Panc1 (cell line): ENCODE measurements around the gene TGM3.

ENCODE experiments used
- POLR2AphosphoS5 ChIP-seq: IDR thresholded peaks from 2 replicates; pipeline ENCODE4 v1.6.1; 2012; ENCODE audit warnings: mild to moderate bottlenecking, low read depth, low read length, moderate library complexity
- TCF7L2 ChIP-seq: IDR thresholded peaks from 2 replicates; pipeline ENCODE4 v1.6.1; 2011; ENCODE audit warnings: mild to moderate bottlenecking, low read depth, low read length, inconsistent platforms
- TF ChIP-seq, protein P1 (sequence below): fragments of 450-650 bp; IDR thresholded peaks from 2 replicates; pipeline ENCODE4 v1.5.1; 2017; ENCODE audit warnings: mild to moderate bottlenecking
- TF ChIP-seq, protein P2 (sequence below), 2 experiments: IDR thresholded peaks; 2 replicates each; pipeline ENCODE4 v1.6.1; 2011 to 2012; ENCODE audit warnings: low read depth in 2 of 2, control low read depth in 1 of 2, low read length in 1 of 2, mild to moderate bottlenecking in 1 of 2, moderate library complexity in 1 of 2; ENCODE audit not compliant: insufficient read depth in 1 of 2

DNA sequence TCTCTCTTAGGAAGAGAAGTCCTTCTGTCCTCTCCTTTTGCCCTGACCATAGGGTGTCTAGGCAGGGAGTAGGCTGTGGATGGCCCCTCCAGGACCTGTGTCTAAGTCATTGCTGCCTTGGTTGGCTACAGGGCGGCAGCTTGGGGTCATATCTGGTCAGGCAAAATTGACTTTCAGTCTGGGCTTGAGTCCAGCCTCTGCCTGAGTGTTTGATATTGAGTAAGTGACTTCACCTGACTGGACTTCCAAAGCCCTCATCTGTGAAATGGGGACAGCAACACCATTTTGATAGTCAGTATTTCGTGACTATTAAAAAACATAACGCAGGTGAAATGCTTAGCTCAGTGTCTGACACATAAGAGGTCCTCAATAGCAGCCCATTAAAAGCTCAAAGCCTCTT is 4.6 kb downstream of the TGM3 start:
- TF ChIP-seq POLR2AphosphoS5 (no peak), TCF7L2 (no peak)
- TF ChIP-seq, protein P1, sequence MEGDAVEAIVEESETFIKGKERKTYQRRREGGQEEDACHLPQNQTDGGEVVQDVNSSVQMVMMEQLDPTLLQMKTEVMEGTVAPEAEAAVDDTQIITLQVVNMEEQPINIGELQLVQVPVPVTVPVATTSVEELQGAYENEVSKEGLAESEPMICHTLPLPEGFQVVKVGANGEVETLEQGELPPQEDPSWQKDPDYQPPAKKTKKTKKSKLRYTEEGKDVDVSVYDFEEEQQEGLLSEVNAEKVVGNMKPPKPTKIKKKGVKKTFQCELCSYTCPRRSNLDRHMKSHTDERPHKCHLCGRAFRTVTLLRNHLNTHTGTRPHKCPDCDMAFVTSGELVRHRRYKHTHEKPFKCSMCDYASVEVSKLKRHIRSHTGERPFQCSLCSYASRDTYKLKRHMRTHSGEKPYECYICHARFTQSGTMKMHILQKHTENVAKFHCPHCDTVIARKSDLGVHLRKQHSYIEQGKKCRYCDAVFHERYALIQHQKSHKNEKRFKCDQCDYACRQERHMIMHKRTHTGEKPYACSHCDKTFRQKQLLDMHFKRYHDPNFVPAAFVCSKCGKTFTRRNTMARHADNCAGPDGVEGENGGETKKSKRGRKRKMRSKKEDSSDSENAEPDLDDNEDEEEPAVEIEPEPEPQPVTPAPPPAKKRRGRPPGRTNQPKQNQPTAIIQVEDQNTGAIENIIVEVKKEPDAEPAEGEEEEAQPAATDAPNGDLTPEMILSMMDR, result no peak
- TF ChIP-seq, protein P2, sequence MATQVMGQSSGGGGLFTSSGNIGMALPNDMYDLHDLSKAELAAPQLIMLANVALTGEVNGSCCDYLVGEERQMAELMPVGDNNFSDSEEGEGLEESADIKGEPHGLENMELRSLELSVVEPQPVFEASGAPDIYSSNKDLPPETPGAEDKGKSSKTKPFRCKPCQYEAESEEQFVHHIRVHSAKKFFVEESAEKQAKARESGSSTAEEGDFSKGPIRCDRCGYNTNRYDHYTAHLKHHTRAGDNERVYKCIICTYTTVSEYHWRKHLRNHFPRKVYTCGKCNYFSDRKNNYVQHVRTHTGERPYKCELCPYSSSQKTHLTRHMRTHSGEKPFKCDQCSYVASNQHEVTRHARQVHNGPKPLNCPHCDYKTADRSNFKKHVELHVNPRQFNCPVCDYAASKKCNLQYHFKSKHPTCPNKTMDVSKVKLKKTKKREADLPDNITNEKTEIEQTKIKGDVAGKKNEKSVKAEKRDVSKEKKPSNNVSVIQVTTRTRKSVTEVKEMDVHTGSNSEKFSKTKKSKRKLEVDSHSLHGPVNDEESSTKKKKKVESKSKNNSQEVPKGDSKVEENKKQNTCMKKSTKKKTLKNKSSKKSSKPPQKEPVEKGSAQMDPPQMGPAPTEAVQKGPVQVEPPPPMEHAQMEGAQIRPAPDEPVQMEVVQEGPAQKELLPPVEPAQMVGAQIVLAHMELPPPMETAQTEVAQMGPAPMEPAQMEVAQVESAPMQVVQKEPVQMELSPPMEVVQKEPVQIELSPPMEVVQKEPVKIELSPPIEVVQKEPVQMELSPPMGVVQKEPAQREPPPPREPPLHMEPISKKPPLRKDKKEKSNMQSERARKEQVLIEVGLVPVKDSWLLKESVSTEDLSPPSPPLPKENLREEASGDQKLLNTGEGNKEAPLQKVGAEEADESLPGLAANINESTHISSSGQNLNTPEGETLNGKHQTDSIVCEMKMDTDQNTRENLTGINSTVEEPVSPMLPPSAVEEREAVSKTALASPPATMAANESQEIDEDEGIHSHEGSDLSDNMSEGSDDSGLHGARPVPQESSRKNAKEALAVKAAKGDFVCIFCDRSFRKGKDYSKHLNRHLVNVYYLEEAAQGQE (IDR thresholded peaks at IDR 0.05; ENCODE audit: insufficient read depth in 1 of 2, low read depth in 2 of 2, low read length in 1 of 2), result no peak
